BE2C (cell line): Measurements from ENCODE around the gene KCNIP4.

Experiments used
- DNase-seq: peaks from one replicate; pipeline ENCODE4 v3.0.0-alpha.2; 2020
- H3K27me3 ChIP-seq: fragments of 250-450 bp; sonication (Bioruptor Pico); 2 replicates; pipeline ENCODE4 v1.5.1; 2020; ENCODE audit warnings: mild to moderate bottlenecking
- H3K36me3 ChIP-seq: fragments of 250-450 bp; sonication (Bioruptor Pico); 2 replicates; pipeline ENCODE4 v1.5.1; 2020; ENCODE audit warnings: mild to moderate bottlenecking
- H3K4me1 ChIP-seq: fragments of 250-450 bp; sonication (Bioruptor Pico); 2 replicates; pipeline ENCODE4 v1.5.1; 2020
- H3K4me3 ChIP-seq: 2 replicates; pipeline ENCODE4 v1.5.1; 2011; ENCODE audit warnings: low read depth, low read length
- H3K9me3 ChIP-seq: fragments of 250-450 bp; sonication (Bioruptor Pico); 2 replicates; pipeline ENCODE4 v1.5.1; 2020
- CTCF ChIP-seq: IDR thresholded peaks from 2 replicates; pipeline ENCODE4 v1.5.1; 2012; ENCODE audit warnings: mild to moderate bottlenecking, low read depth, low read length

Gene KCNIP4

GRCh38 chr4:20944961-20945360 lies 1003.6 kb downstream of the KCNIP4 start:
- no peak overlapping the region for H3K4me3 ChIP-seq
- H3K4me1 ChIP-seq = no peaks in the 10 kb centered on the region
- TF ChIP-seq CTCF = no peak
- no peaks in the 10 kb centered on the region; the same call in 1 of the 2 replicates for H3K9me3 ChIP-seq
- H3K36me3 ChIP-seq = no peaks in the 10 kb centered on the region
- no peaks in the 10 kb centered on the region for H3K27me3 ChIP-seq
- DNase-seq = no peak

- Histone ChIP-seq H3K9me3 (no peaks in the 10 kb centered on the region; the same call in 1 of the 2 replicates), H3K4me3 (no peak overlapping the region), H3K36me3 (no peaks in the 10 kb centered on the region), H3K4me1 (no peaks in the 10 kb centered on the region), H3K27me3 (no peaks in the 10 kb centered on the region)
- peak; percentile 46 for DNase-seq
- TF ChIP-seq CTCF = no peak
Measured at GRCh38 chr4:20944451-20944850, 1004.1 kb downstream of the KCNIP4 start.

GRCh38 chr4:20938204-20938603 lies 1010.4 kb downstream of the KCNIP4 start:
- Histone ChIP-seq H3K4me1 (no peaks in the 10 kb centered on the region), H3K36me3 (no peaks in the 10 kb centered on the region), H3K27me3 (no peaks in the 10 kb centered on the region), H3K4me3 (no peak overlapping the region), H3K9me3 (no peaks in the 10 kb centered on the region)
- TF ChIP-seq CTCF = no peak
- no peak for DNase-seq

GRCh38 chr4:20926529-20926928 lies 1022.0 kb downstream of the KCNIP4 start:
- Histone ChIP-seq H3K36me3 (no peaks in the 10 kb centered on the region), H3K9me3 (no peaks in the 10 kb centered on the region), H3K4me1 (no peaks in the 10 kb centered on the region), H3K27me3 (no peaks in the 10 kb centered on the region), H3K4me3 (no peak overlapping the region)
- DNase-seq = no peak
- no peak for TF ChIP-seq CTCF

GRCh38 chr4:20925176-20925575 lies 1023.4 kb downstream of the KCNIP4 start:
- no peaks in the 10 kb centered on the region for H3K4me1 ChIP-seq
- DNase-seq = no peak
- H3K27me3 ChIP-seq = no peaks in the 10 kb centered on the region
- H3K4me3 ChIP-seq = no peak overlapping the region
- H3K9me3 ChIP-seq = no peaks in the 10 kb centered on the region
- TF ChIP-seq CTCF = no peak
- H3K36me3 ChIP-seq = no peaks in the 10 kb centered on the region

GRCh38 chr4:20922962-20923361 lies 1025.6 kb downstream of the KCNIP4 start:
- no peaks in the 10 kb centered on the region for H3K27me3 ChIP-seq
- H3K4me1 ChIP-seq = no peaks in the 10 kb centered on the region
- H3K4me3 ChIP-seq = no peak overlapping the region
- DNase-seq = no peak
- no peaks in the 10 kb centered on the region for H3K36me3 ChIP-seq
- TF ChIP-seq CTCF = no peak
- no peaks in the 10 kb centered on the region for H3K9me3 ChIP-seq
